GM11168 (cell line): Measurements from ENCODE around the gene MAD2L1.

Experiments used
- in situ Hi-C: fragments of 300-500 bp; cut with MboI; formaldehyde crosslinking; loops from one replicate; pipeline ENCODE4 v1.12.0; 2022; ENCODE audit warnings: low sequenced_read_pairs; ENCODE audit not compliant: unreplicated experiment

The MAD2L1 gene

DNA sequence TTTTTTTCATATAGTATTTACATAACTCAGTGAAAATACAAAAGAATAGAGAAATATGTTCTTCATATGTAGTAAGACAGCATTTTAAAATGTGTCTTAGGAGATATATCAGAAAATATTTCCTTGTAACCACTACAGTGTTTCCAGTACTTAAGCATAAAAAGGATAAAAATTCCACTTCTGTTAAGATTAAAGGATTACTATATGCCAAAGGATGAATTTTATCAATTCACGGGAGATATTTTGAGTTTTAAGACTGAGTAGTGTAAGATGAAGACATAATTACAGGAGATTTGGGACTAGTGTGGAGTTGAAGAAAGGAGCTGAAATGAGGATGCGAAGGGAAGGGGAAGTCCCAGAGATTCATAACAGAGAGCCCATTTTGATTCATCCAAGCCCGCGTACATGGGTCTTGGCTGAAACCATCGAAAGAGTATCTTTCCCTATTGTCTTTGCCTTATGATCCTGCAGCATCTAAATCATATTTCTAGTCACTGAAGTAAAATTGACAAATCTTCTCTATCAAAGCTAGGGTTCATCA lies 58.7 kb downstream of the MAD2L1 start:
- in situ Hi-C loops, result no loop called here

- in situ Hi-C loops, result no loop called here
Observed at GRCh38 chr4:120007191-120007871, 59.3 kb downstream of the MAD2L1 start.
